ENCODE results near the gene MAML2.

DNA sequence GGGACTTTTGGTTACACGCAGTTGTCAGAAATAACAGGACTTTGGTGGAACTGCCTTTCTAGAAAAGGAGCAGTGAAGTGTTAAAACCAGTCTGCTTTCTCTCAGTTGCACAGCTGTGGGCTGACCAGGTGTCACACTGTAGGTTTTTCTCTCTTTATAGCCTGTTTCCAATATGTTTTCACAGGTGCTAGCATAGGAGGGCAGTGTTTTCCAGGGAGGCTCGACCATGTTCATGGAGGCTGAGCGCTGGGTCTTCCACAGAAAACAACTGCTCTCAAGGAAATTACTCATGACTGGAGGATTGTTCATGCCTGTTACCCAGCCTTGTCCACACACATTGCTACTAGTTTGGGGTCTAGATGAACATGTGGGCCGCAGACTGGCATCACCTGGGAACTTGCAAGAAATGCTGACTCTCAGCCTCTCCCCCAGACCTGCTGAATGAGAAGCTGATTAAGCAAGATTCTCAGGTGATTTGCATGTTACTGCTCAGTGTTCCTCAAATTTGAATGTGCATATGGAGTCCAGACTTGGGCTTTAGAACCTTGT is 157.7 kb downstream of the MAML2 start:
- no peak for TF ChIP-seq CTCF (IDR thresholded peaks at IDR 0.05)
- no peak for TF ChIP-seq SIN3A (IDR thresholded peaks at IDR 0.05; ENCODE audit: borderline replicate concordance, insufficient read depth, low read depth, low read length)

Data from Panc1 (cell line).